Hepatocyte (in vitro differentiated cells): ENCODE measurements around the gene STK11.

Experiments used
- CTCF ChIP-seq: fragments of 200-600 bp; sonication (generic); IDR thresholded peaks from 2 replicates; pipeline ENCODE4 v1.5.1; 2016; ENCODE audit warnings: antibody characterized with exemption, mild to moderate bottlenecking; ENCODE audit not compliant: poor library complexity
- EZH2 ChIP-seq: fragments of 200-600 bp; sonication (generic); IDR thresholded peaks from 2 replicates; pipeline ENCODE4 v1.6.1; 2016; ENCODE audit warnings: antibody characterized with exemption, mild to moderate bottlenecking, borderline replicate concordance
- EZH2phosphoT487 ChIP-seq: fragments of 200-600 bp; sonication (generic); IDR thresholded peaks from one replicate; pipeline ENCODE4 v1.6.1; 2018; ENCODE audit warnings: antibody characterized with exemption, mild to moderate bottlenecking, low read depth, moderate library complexity; ENCODE audit not compliant: unreplicated experiment, severe bottlenecking

- no peak for TF ChIP-seq EZH2
- TF ChIP-seq CTCF = no peak
- TF ChIP-seq EZH2phosphoT487 = no peak
These were observed 28.7 kb downstream of the STK11 start for GRCh38 chr19:1234051-1234954.
